ENCODE data around the gene CTAGE6.
A peak's percentile ranks its signal among the peaks of the same experiment; 100 is the strongest.
"Not testable (repeated sequence)": the region's sequence is repeated elsewhere in the genome, so short reads cannot be mapped to it uniquely, and the experiment has no call there.

CTAGE6 gene, protein sequence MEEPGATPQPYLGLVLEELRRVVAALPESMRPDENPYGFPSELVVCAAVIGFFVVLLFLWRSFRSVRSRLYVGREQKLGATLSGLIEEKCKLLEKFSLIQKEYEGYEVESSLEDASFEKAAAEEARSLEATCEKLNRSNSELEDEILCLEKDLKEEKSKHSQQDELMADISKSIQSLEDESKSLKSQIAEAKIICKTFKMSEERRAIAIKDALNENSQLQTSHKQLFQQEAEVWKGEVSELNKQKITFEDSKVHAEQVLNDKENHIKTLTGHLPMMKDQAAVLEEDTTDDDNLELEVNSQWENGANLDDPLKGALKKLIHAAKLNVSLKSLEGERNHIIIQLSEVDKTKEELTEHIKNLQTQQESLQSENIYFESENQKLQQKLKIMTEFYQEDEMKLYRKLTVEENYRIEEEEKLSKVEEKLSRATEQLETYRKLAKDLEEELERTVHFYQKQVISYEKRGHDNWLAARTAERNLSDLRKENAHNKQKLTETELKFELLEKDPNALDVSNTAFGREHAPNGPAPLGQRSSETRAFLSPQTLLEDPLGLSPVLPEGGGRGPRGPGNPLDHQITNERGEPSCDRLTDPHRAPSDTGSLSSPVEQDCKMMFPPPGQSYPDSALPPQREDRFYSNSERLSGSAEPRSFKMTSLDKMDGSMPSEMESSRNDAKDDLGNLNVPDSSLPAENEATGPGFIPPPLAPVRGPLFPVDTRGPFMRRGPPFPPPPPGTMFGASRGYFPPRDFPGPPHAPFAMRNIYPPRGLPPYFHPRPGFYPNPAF

DNA sequence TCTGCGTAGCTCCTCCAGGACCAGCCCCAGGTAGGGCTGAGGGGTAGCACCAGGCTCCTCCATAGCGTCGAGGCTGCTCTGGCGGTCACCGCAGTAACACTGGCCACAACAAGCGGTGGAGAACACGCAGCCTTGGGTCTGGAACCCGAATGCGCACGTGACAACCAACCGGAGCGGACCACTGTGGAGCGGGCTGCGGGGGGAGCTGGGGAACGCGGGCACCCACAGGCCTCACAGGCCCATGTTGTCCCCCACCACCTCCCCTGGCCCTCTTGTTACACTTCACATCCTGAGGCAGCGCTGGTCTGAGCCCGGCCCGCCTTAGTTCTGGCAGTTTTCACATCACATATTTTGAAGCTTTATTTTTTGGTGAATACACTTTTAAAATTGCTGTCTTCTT, at the start of gene CTAGE6:
CTAGE6 (minus strand) TSS at position 101 of the 400 bp plus-strand sequence; CDS start at position 63, 38 bp downstream.
- H3K9me3 ChIP-seq (ENCODE audit: severe bottlenecking), result not testable (repeated sequence)

DNA sequence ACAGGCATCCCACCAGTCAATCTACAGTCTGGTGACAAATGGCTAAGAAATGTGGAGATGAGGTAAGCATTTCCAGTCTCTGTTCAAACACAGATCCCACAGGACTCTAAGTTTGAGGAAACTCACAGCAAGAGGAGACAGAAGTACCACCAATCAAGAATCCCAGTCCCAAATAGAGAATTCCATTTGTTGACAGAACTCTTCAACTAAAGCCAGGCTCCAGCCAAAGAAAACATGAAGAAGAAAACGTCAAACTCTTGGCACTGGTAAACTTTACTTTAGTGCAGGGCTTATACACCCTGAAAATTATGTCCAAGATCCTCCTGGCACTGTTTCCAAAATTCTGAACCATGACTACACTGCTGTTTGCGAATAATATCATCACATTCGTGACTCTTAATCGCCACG, 49.2 kb upstream of the CTAGE6 start:
- not testable (repeated sequence) for H3K36me3 ChIP-seq; H3K27ac ChIP-seq; H3K4me3 ChIP-seq (ENCODE audit: low read depth, low read length); H3K9me3 ChIP-seq (ENCODE audit: severe bottlenecking); H3K27me3 ChIP-seq (ENCODE audit: insufficient read depth, low read depth, severe bottlenecking); DNase-seq

More for the DNA sequence above, at the start of gene CTAGE6:
- H3K36me3 ChIP-seq; H3K27me3 ChIP-seq (ENCODE audit: insufficient read depth, low read depth, severe bottlenecking); DNase-seq; H3K27ac ChIP-seq; H3K4me3 ChIP-seq (ENCODE audit: low read depth, low read length): not testable (repeated sequence)

DNA sequence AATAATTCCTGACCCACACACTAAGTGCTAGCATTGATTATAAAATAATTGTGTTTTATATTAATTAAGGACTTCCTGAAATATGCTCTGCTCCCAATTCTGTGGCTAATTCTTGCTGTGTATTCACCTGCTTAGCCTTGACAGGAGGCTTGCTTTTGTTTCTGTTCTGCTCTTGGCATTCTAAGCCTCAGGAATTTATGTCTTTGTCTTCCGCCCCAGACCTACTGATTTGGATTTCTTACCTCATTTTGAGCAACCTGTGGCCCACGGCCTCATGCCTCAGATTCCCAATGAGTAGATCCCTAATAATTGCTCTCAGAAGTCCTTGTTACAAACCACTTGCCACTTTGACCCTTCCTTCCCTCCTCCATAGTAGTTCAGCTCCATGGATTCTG, 40.4 kb upstream of the CTAGE6 start:
- H3K36me3 ChIP-seq; DNase-seq; H3K4me3 ChIP-seq (ENCODE audit: low read depth, low read length); H3K27me3 ChIP-seq (ENCODE audit: insufficient read depth, low read depth, severe bottlenecking); H3K27ac ChIP-seq; H3K9me3 ChIP-seq (ENCODE audit: severe bottlenecking): not testable (repeated sequence)

DNA sequence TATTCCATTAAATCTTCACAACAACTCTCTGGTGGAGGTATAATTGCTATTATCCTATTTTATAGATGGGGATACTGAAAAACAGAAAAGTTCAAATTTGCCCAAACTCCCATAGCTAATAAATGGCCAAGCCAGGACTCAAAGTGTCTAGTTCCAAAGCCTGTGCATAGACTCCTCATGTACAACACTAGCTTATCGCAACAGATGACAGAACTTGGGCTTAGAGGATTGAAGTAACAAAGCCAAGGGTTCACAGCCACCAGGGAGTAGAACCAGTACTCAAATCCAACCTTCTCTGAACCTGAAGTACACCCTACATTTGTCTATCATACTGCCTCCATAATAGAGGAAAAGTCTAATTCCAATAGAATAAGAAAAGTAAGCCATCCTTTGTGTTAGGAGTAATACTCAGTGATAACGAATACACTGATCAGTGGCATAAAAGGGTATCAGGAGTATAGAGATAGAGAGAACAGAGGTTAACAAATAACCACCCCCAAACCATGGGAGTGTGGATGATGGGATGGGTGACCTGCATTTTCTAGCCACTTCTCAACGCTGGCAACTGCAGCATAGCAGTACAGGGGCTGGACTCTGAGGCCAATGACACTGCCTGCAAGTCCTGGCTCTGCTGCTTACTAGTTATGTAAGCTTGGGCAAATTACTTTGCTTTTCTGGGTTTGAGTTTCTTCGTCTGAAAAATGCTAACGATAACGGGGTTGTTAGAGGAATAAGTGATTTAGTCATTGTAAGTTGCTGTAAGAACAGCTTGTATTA, 39.8 kb upstream of the CTAGE6 start:
- not testable (repeated sequence) for H3K36me3 ChIP-seq; H3K27me3 ChIP-seq (ENCODE audit: insufficient read depth, low read depth, severe bottlenecking); H3K4me3 ChIP-seq (ENCODE audit: low read depth, low read length); H3K27ac ChIP-seq; H3K9me3 ChIP-seq (ENCODE audit: severe bottlenecking); DNase-seq

DNA sequence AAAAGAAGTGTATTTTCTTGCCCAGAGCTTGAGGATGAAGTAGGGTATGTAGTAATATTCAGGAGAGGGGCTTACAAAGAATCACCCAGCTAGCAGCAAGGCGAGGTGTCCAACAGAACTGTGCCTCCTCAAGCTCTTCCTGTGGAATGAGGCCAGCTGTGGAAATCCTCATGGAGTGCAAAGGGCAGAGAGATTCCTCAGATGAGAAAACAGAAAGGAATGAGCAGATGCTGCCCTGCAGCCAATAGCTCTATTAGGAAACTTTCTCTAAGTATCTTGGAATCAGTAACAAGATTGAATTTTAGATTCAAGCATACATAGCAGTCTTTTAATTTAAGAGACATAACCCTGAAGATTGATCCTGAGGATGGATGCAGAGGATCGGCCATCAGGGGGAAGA, 38.2 kb upstream of the CTAGE6 start:
- H3K27me3 ChIP-seq (ENCODE audit: insufficient read depth, low read depth, severe bottlenecking); DNase-seq; H3K4me3 ChIP-seq (ENCODE audit: low read depth, low read length); H3K9me3 ChIP-seq (ENCODE audit: severe bottlenecking); H3K27ac ChIP-seq; H3K36me3 ChIP-seq: not testable (repeated sequence)

DNA sequence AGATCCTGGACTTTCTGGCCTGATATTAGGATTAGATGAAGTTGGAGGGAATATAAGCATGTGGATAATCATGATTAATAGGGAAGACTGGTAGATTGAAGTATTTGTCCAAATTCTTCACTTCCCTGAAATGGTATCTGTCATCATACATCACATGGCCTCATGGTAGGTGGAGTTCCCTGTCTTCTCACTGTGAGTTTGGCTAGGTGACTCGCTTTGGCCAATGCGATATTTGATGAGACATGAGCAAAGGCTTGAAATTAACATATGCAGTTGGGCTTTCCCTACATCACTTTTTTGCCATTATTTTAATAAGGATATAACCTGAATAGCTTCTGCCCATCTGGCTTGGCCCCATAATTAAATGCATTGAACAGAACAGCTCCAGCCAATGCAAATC, 35.1 kb upstream of the CTAGE6 start:
- not testable (repeated sequence) for DNase-seq; H3K36me3 ChIP-seq; H3K4me3 ChIP-seq (ENCODE audit: low read depth, low read length)

DNA sequence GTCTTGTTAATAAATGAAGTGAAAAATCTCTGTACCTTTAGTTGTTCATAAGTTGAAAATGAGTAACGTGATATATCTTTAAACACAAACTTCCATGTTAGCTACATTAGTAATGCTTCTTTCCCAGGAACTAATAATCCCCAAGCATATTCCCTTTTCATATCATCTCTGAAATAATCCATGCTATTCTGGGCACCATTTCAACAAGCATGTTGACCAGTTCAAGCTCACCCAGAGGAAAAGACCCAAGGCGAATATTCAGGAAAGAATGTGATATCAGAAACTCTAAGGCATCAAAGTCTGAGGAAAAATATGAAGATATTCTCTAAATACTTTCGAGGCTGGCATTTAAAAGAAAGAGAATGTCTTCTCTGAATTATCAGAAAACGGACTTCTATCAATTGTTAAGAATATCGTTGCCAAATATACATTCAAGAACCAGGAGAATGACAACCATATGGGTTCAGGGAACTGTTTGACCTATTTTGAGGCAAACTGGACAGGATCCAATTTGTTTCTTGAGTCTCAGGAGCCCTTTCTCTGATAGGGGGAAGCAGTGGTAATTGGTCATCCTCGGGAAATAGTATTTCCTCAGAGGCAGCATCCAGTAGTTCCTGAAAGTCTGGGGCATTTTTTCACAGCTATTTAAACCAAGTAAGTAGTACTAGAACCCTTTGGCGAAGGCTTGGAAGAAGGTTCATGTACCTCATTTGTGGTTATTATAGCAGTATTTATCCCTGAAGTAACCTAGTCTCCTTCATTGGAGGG, 28.1 kb upstream of the CTAGE6 start:
- not testable (repeated sequence) for H3K4me3 ChIP-seq (ENCODE audit: low read depth, low read length); H3K36me3 ChIP-seq; H3K9me3 ChIP-seq (ENCODE audit: severe bottlenecking); DNase-seq; H3K27me3 ChIP-seq (ENCODE audit: insufficient read depth, low read depth, severe bottlenecking); H3K27ac ChIP-seq

More for the DNA sequence above, 35.1 kb upstream of the CTAGE6 start:
- H3K9me3 ChIP-seq (ENCODE audit: severe bottlenecking); H3K27ac ChIP-seq; H3K27me3 ChIP-seq (ENCODE audit: insufficient read depth, low read depth, severe bottlenecking): not testable (repeated sequence)

DNA sequence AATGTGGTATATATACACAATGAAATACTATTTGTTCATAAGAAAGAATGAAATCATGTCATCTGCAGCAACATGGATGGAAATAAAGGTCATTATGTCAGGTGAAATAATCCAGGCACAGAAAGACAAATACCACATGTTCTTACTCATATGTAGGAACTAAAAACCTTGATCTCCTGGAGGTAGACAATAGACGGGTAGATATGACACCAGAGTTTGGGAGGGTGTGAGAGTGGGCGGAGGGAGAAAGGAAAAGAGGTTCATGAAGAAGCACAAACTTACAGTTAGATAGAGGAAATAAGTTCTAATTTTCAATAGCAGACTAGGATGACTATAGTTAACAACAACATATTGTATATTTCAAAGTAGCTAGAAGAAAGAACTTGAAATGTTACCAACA, 22.1 kb upstream of the CTAGE6 start:
- H3K36me3 ChIP-seq; H3K27me3 ChIP-seq (ENCODE audit: insufficient read depth, low read depth, severe bottlenecking); H3K27ac ChIP-seq; H3K4me3 ChIP-seq (ENCODE audit: low read depth, low read length); H3K9me3 ChIP-seq (ENCODE audit: severe bottlenecking); DNase-seq: not testable (repeated sequence)

DNA sequence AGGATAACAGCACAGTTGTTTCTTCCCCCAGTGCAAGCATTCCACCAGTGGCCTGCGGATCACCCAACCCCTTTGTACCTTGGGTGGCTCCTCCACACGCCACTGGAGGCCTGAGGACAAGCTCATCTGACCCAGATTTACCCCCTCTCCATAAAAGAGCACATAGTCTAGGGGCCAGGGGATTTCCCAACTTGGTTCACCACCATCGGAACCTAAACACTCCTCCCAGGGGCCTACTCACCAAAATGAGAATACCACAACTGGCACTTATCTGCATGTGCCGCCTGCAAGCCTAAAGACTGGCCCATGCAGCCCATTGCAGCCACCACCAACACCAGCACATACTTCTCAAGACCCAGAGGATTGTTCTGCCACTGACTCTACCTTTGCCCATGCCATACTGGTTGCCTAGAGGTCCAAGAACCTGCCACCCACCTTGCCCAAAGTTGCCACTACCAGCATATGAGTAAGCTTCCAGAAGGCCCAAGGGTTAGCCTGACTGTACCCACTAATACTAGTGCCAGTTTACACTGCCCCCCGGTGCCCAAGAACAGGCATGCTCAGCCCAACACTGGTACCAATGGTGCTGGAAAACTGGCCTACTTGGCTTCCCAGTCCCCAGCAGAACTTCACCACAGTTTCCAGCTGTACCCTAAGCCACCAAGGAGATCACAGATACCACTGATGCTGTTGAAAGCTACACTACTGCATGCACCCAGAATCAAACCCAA, 15.4 kb upstream of the CTAGE6 start:
- not testable (repeated sequence) for H3K9me3 ChIP-seq (ENCODE audit: severe bottlenecking); H3K27ac ChIP-seq; H3K27me3 ChIP-seq (ENCODE audit: insufficient read depth, low read depth, severe bottlenecking); H3K4me3 ChIP-seq (ENCODE audit: low read depth, low read length); H3K36me3 ChIP-seq; DNase-seq

DNA sequence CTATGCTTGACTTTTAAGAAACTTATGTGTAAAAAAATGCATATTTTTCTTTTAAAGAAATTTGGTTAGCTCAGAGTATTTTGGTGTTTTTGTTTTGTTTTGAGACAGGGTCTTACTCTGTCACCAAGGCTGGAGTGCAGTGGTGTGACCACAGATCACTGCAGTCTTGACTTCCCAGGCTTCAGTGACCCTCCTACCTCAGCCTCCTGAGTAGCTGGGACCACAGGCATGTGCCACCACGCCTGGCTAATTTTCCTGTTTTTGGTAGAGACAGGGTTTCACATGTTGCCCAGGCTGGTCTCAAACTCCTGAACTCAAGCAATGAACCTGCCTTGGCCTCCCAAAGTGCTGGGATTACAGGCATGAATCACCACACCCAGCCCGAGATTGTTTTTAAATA, 10.0 kb upstream of the CTAGE6 start:
- H3K36me3 ChIP-seq; H3K4me3 ChIP-seq (ENCODE audit: low read depth, low read length); H3K27ac ChIP-seq; H3K27me3 ChIP-seq (ENCODE audit: insufficient read depth, low read depth, severe bottlenecking); H3K9me3 ChIP-seq (ENCODE audit: severe bottlenecking): not testable (repeated sequence)
- peak; percentile 0 for DNase-seq

DNA sequence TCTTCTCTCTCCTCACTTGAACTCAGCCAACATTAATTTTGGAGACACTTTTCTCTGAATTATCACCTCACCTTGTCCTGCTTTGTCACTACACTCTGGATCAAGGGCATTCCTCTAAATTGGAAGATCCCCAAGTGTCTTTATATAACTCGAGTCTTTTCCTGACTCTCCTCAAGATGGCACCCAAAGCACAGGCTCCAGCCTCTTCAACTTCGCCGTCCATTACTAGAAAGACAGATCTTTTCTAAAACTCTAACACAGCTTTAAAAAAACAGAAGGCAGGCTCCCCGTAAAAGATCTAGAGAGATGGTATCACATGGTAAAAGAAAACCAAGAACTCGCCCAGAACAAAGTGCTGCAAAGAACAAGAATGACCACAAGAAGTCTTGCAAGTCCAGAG, 8.2 kb upstream of the CTAGE6 start:
- DNase-seq; H3K4me3 ChIP-seq (ENCODE audit: low read depth, low read length); H3K36me3 ChIP-seq; H3K9me3 ChIP-seq (ENCODE audit: severe bottlenecking); H3K27ac ChIP-seq; H3K27me3 ChIP-seq (ENCODE audit: insufficient read depth, low read depth, severe bottlenecking): not testable (repeated sequence)

DNA sequence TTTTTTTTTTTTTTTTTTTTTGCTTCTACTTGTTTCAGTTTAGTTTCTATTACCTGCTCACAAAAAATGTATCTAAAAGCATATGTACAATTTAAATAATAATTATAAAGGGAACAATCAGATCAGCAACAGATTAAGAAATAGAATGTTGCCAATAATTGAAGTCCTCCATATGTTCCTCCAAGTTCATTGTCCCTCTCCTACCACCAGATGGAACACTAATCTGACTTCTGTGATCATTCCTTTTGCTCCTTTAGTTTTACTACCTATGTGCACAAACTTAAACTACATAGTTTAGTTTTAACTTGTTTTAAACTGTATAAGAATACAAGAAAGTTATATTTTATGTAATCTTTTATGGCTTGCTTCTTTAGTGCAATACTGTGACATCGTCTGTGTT, 5.6 kb upstream of the CTAGE6 start:
- H3K27me3 ChIP-seq (ENCODE audit: insufficient read depth, low read depth, severe bottlenecking); H3K4me3 ChIP-seq (ENCODE audit: low read depth, low read length); H3K9me3 ChIP-seq (ENCODE audit: severe bottlenecking); H3K27ac ChIP-seq; DNase-seq; H3K36me3 ChIP-seq: not testable (repeated sequence)

DNA sequence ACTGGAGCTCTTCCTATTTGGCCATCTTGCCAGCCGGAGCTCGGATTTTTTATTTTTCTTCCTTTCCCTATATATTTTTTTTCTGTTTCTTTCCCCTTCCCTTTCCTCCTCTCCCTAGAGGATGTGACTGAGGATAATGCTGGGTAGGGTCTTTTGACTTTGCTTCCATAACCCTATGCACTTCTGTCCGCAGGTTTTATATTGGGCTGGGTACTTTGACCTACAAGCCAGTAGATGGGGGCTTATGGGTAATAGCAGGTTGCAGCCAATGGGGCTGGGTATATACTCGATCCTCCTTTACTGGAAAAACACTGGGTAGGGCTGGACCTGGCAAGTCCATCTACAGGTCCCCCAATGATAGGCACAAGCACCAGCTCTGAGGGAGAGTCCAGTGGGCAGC, 12.2 kb downstream of the CTAGE6 start:
- not testable (repeated sequence) for H3K9me3 ChIP-seq (ENCODE audit: severe bottlenecking); H3K27me3 ChIP-seq (ENCODE audit: insufficient read depth, low read depth, severe bottlenecking); H3K36me3 ChIP-seq; H3K27ac ChIP-seq; H3K4me3 ChIP-seq (ENCODE audit: low read depth, low read length); DNase-seq

Data from WERI-Rb-1 (cell line).